ELR (cell line): Measurements from ENCODE around the gene TRANK1.
"Not testable (repeated sequence)": the region's sequence is repeated elsewhere in the genome, so short reads cannot be mapped to it uniquely, and the experiment has no call there.

ENCODE experiments used
- DNase-seq: peaks from one replicate; pipeline ENCODE4 v3.0.0-alpha.2; 2015; ENCODE audit warnings: low read depth

Gene TRANK1

GRCh38 chr3:36957063-36957462 lies 12.2 kb upstream of the TRANK1 start:
- no peak for DNase-seq

- DNase-seq, result no peak
Measured at GRCh38 chr3:36956155-36956554, 11.3 kb upstream of the TRANK1 start.

GRCh38 chr3:36954452-36955134 lies 9.7 kb upstream of the TRANK1 start:
- peak; percentile 15 for DNase-seq

GRCh38 chr3:36947814-36948213 lies 3.0 kb upstream of the TRANK1 start:
- not testable (repeated sequence) for DNase-seq

- no peak for DNase-seq
Measured at GRCh38 chr3:36945333-36945980, 603 bp upstream of the TRANK1 start.

- peak; percentile 64 for DNase-seq
Measured at GRCh38 chr3:36944012-36944640, 728 bp downstream of the TRANK1 start.

GRCh38 chr3:36943601-36944000 lies 1.3 kb downstream of the TRANK1 start:
- DNase-seq, result no peak

- no peak for DNase-seq
Measured at GRCh38 chr3:36942638-36943248, 2.1 kb downstream of the TRANK1 start.

- no peak for DNase-seq
Measured at GRCh38 chr3:36941658-36942057, 3.2 kb downstream of the TRANK1 start.

GRCh38 chr3:36941162-36941561 lies 3.7 kb downstream of the TRANK1 start:
- no peak for DNase-seq

- DNase-seq, result peak; percentile 31
Measured at GRCh38 chr3:36937492-36937891, 7.4 kb downstream of the TRANK1 start.

GRCh38 chr3:36933540-36934296 lies 11.1 kb downstream of the TRANK1 start:
- no peak for DNase-seq

GRCh38 chr3:36931424-36931823 lies 13.4 kb downstream of the TRANK1 start:
- DNase-seq, result not testable (repeated sequence)

- no peak for DNase-seq
Measured at GRCh38 chr3:36928220-36928619, 16.6 kb downstream of the TRANK1 start.

GRCh38 chr3:36926292-36926897 lies 18.5 kb downstream of the TRANK1 start:
- DNase-seq, result no peak

- no peak for DNase-seq
Measured at GRCh38 chr3:36924744-36925521, 19.9 kb downstream of the TRANK1 start.

GRCh38 chr3:36923981-36924743 lies 20.7 kb downstream of the TRANK1 start:
- DNase-seq, result no peak

GRCh38 chr3:36923523-36923943 lies 21.3 kb downstream of the TRANK1 start:
- peak; percentile 11 for DNase-seq

- DNase-seq, result no peak
Measured at GRCh38 chr3:36920884-36921567, 23.8 kb downstream of the TRANK1 start.
